GM12892 (cell line): ENCODE measurements around the gene TMTC2.
"Not testable (repeated sequence)": the region's sequence is repeated elsewhere in the genome, so short reads cannot be mapped to it uniquely, and the experiment has no call there.

Experiments
- DNase-seq: peaks from one replicate; pipeline ENCODE4 v3.0.0; 2011; ENCODE audit not compliant: insufficient read length
- FAIRE-seq: peaks from 2 replicates; lab custom pipeline; 2011; peaks lifted over from hg19 to GRCh38; lab: Jason Lieb, UNC
- POLR2A ChIP-seq: IDR thresholded peaks from 2 replicates; pipeline ENCODE4 v1.6.1; 2011; ENCODE audit warnings: low read depth, low read length, control low read depth
- POLR2AphosphoS5 ChIP-seq: IDR thresholded peaks from 2 replicates; pipeline ENCODE4 v1.6.1; 2011; ENCODE audit warnings: low read depth, low read length, control low read depth
- TAF1 ChIP-seq: IDR thresholded peaks from 2 replicates; pipeline ENCODE4 v1.6.1; 2011; ENCODE audit warnings: low read depth, mild to moderate bottlenecking, control low read depth, low read length, borderline replicate concordance

TMTC2 gene

GRCh38 chr12:82774666-82775065, 88.0 kb downstream of the TMTC2 start:
- FAIRE-seq (no peak), DNase-seq (no peak)
- TF ChIP-seq POLR2A = no peak
- TF ChIP-seq TAF1 = no peak
- no peak for TF ChIP-seq POLR2AphosphoS5

GRCh38 chr12:82780517-82780916, 93.8 kb downstream of the TMTC2 start:
- DNase-seq (no peak), FAIRE-seq (no peak)
- TF ChIP-seq TAF1 (no peak), POLR2A (no peak), POLR2AphosphoS5 (no peak)

- TF ChIP-seq POLR2AphosphoS5 (no peak), TAF1 (no peak), POLR2A (no peak)
- DNase-seq = no peak
- FAIRE-seq = no peak
Observed at GRCh38 chr12:82781309-82781997, 94.7 kb downstream of the TMTC2 start.

GRCh38 chr12:82783435-82783834, 96.7 kb downstream of the TMTC2 start:
- TF ChIP-seq POLR2AphosphoS5 = no peak
- no peak for TF ChIP-seq POLR2A
- TF ChIP-seq TAF1 = no peak
- no peak for FAIRE-seq
- no peak for DNase-seq

- TF ChIP-seq POLR2A (no peak), POLR2AphosphoS5 (no peak), TAF1 (no peak)
- DNase-seq (no peak), FAIRE-seq (no peak)
Observed at GRCh38 chr12:82787016-82787415, 100.3 kb downstream of the TMTC2 start.

- no peak for FAIRE-seq
- TF ChIP-seq TAF1 = no peak
- no peak for DNase-seq
Observed at GRCh38 chr12:82788594-82788993, 101.9 kb downstream of the TMTC2 start.

GRCh38 chr12:82789674-82790073, 103.0 kb downstream of the TMTC2 start:
- FAIRE-seq (no peak), DNase-seq (no peak)

GRCh38 chr12:82793751-82794281, 107.1 kb downstream of the TMTC2 start:
- FAIRE-seq = no peak
- TF ChIP-seq TAF1 (no peak), POLR2A (no peak), POLR2AphosphoS5 (no peak)

More at GRCh38 chr12:82789674-82790073, 103.0 kb downstream of the TMTC2 start:
- no peak for TF ChIP-seq POLR2A
- TF ChIP-seq POLR2AphosphoS5 = no peak
- no peak for TF ChIP-seq TAF1

GRCh38 chr12:82797480-82797879, 110.8 kb downstream of the TMTC2 start:
- DNase-seq (no peak), FAIRE-seq (no peak)
- TF ChIP-seq TAF1 = no peak
- no peak for TF ChIP-seq POLR2A
- no peak for TF ChIP-seq POLR2AphosphoS5

More at GRCh38 chr12:82793751-82794281, 107.1 kb downstream of the TMTC2 start:
- DNase-seq = no peak

GRCh38 chr12:82800185-82800584, 113.5 kb downstream of the TMTC2 start:
- TF ChIP-seq TAF1 = no peak
- TF ChIP-seq POLR2A = no peak
- no peak for TF ChIP-seq POLR2AphosphoS5
- FAIRE-seq = no peak
- DNase-seq = no peak

- TF ChIP-seq POLR2AphosphoS5 (no peak), TAF1 (no peak), POLR2A (no peak)
- FAIRE-seq (no peak), DNase-seq (no peak)
Observed at GRCh38 chr12:82801951-82802610, 115.4 kb downstream of the TMTC2 start.

GRCh38 chr12:82803201-82803600, 116.5 kb downstream of the TMTC2 start:
- TF ChIP-seq TAF1 = no peak
- no peak for TF ChIP-seq POLR2A
- no peak for TF ChIP-seq POLR2AphosphoS5
- DNase-seq (no peak), FAIRE-seq (no peak)

GRCh38 chr12:82804601-82805000, 117.9 kb downstream of the TMTC2 start:
- DNase-seq (no peak), FAIRE-seq (no peak)
- no peak for TF ChIP-seq TAF1
- TF ChIP-seq POLR2AphosphoS5 = no peak
- TF ChIP-seq POLR2A = no peak

GRCh38 chr12:82805004-82805403, 118.3 kb downstream of the TMTC2 start:
- not testable (repeated sequence) for DNase-seq, FAIRE-seq
